Uterus (tissue), 2 donors: ENCODE measurements around the gene TMED4.

Source experiments
- CTCF ChIP-seq, 4 experiments: fragments of 200-600 bp in 2 of 4; fragments of 450-650 bp in 2 of 4; sonication (generic) in 2 of 4; IDR thresholded peaks; one replicate each; pipeline ENCODE4 v1.5.1; 2016 to 2019; ENCODE audit warnings: antibody characterized with exemption in 4 of 4, mild to moderate bottlenecking in 2 of 4, moderate library complexity in 1 of 4
- POLR2A ChIP-seq, 2 donors: fragments of 450-650 bp; IDR thresholded peaks; one replicate each; pipeline ENCODE4 v1.6.1; 2016; ENCODE audit warnings: antibody characterized with exemption in 2 of 2, mild to moderate bottlenecking in 1 of 2, moderate library complexity in 1 of 2

- no peak for TF ChIP-seq CTCF (IDR thresholded peaks at IDR 0.05)
- no peak for TF ChIP-seq POLR2A (IDR thresholded peaks at IDR 0.05)
Measured at GRCh38 chr7:44569959-44570358, 12.1 kb downstream of the TMED4 start.
